Activated gamma-delta T cell treated with Interleukin-2 at 50 U/mL for 16 hours (primary cell): Measurements from ENCODE around the gene GSS.

Source experiments
- DNase-seq: peaks from one replicate; pipeline ENCODE4 v3.0.0-alpha.2; 2020

Gene GSS

DNA sequence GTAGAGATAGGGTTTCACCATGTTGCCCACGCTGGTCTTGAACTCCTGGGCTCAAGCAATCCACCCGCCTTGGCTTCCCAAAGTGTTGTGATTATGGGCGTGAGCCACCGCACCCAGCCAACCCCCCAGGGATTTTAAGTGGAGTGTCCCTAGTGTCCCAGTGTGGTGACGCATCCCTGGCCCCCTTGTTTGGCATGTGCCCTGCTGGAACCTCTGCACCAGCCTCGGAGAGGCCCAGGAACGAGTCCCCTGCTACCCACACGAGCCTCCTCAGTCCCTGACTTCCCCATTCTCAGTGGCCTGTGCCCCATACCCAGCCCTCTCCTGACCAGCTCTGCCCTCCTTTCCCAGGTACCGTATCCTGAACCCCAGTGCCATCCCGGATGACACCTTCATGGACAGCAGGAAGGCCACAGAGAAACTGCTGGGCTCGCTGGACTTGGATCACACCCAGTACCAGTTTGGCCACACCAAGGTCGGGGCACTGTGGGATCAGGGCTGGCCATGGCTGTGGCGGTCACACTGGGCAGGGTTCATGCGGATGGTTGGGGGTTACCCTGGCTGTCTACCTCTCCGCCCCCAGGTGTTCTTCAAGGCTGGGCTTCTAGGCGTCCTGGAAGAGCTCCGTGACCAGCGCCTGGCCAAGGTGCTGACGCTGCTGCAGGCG, 37.3 kb upstream of the GSS start:
- DNase-seq: no peak

- DNase-seq: no peak
Observed at GRCh38 chr20:34990661-34991214, 35.1 kb upstream of the GSS start.

DNA sequence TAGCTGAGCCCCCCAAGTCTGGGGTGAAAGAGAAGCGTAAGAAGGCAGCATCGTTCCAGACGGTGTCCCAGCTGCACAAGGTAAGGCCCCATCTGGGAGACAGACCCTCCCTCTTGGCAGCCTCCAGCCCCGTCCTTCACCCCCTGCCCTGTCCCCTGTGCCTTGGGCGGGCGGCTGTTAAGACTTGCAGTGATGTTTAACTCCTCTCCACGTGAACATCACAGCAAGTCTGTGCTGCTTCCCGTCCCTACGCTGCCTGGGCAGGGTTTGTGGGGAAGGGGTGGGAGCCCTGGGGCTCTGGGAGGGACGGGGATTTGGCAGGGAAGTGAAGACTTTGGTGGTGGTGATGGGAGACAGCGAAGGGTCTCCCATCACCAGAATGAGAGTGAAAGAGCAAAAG, 34.6 kb upstream of the GSS start:
- DNase-seq: no peak

DNA sequence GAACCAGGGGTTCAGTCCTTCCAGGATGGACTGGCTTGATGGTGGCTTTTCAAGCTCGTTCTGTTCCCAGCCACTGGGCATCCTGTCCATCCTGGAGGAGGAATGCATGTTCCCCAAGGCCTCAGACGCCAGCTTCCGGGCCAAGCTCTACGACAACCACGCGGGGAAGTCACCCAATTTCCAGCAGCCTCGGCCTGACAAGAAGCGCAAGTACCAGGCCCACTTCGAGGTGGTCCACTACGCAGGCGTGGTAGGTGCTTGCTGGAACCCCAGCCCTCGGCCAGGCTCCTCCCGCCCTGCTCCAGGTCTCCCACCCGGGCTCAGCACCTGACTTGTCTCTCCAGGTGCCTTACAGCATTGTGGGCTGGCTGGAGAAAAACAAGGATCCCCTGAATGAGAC, 34.1 kb upstream of the GSS start:
- DNase-seq: no peak

- no peak for DNase-seq
Observed at GRCh38 chr20:34989118-34989517, 33.5 kb upstream of the GSS start.

- DNase-seq: no peak
Observed at GRCh38 chr20:34988191-34988540, 32.6 kb upstream of the GSS start.

DNA sequence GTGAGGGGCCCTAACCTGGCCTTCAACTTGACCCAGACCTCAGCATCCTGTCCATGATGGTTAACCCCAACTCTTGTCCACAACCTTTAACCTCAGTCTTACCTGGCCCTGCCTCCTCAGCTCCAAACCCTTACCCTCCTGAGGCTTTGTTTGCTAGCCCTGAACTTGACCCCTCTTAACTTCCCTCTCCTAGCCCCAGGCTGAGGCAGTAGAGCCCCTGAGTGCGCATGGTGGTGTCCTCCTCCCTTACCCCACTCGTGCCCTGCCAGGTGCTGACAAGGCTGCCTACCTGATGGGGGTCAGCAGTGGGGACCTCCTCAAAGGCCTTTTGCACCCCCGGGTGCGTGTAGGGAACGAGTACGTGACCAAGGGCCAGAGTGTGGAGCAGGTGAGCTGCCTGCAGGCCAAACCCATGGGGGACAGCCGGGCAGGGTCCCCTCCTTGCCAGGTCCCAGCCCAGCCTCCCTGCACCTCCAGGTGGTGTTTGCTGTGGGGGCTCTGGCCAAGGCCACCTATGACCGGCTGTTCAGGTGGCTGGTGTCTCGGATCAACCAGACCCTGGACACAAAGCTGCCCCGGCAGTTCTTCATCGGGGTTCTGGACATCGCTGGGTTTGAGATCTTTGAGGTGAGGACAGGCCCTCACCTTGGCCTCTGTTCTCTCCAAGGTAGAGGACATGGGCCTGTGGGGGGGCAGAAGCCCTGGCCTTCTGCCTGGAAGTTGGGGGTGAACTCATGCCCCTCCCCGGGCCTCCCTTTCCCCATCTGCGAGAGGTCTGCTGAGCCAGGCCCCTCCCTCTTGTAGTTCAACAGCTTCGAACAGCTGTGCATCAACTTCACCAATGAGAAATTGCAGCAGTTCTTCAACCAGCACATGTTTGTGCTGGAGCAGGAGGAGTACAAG, 31.9 kb upstream of the GSS start:
- DNase-seq: no peak

- DNase-seq: no peak
Observed at GRCh38 chr20:34986311-34987287, 31.0 kb upstream of the GSS start.

DNA sequence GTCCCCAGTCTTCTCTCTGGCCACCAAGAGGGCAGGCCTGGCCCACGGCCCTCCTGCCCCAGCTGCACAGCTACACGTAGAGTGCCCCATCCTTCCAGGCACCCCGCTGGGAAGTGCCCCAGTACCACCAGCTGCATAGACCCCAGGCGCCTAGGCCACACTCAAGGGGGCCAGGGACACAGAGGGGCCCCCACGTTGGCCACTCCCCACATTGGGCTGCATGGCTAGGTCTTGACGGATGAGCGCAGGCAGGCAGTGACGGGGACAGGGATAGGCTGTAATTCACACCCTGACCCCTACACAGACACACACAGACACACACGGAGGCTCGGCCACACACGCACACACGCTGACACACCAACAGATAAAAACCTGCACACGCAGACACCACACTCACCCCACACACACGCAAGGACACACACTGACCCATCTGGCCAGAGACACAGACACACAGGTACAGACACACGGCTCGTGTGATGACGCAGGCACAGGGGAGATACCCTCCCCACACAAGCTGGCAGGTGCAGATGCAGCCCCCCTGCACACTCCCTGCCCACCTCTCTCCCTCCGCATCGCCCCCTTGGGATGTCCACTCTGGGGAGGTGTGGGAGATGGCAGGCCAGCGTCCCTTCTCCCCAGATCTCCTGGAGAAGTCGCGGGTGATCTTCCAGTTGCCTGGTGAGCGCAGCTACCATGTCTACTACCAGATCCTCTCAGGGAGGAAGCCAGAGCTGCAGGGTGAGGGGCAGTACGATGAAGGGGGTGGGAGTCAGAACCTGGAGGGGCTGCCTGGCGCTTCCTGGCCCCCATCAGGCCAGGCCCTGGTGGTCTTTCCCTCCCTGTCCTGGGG, 30.1 kb upstream of the GSS start:
- DNase-seq: no peak

DNA sequence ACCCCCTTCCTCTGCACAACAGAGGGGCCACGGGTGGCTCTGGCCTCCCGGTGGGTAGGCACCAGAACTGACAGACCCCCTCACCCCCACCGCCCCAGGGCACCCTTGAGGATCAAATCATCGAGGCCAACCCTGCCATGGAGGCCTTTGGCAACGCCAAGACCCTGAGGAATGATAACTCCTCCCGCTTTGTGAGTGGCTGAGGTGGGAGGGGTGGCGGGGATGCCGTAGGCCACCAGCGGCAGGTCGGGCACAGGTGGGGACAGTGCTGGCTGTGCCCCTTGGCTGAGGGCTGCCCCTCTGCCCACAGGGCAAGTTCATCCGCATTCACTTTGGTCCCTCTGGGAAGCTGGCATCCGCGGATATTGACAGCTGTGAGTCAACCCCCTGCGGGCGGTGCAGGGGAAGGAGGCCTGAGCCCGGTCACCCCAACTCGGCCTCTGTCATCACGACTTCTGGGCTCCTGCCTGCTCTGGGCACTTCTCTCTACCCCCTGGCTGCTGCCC, 29.2 kb upstream of the GSS start:
- no peak for DNase-seq

GRCh38 chr20:34983995-34984735, 28.6 kb upstream of the GSS start:
- no peak for DNase-seq

DNA sequence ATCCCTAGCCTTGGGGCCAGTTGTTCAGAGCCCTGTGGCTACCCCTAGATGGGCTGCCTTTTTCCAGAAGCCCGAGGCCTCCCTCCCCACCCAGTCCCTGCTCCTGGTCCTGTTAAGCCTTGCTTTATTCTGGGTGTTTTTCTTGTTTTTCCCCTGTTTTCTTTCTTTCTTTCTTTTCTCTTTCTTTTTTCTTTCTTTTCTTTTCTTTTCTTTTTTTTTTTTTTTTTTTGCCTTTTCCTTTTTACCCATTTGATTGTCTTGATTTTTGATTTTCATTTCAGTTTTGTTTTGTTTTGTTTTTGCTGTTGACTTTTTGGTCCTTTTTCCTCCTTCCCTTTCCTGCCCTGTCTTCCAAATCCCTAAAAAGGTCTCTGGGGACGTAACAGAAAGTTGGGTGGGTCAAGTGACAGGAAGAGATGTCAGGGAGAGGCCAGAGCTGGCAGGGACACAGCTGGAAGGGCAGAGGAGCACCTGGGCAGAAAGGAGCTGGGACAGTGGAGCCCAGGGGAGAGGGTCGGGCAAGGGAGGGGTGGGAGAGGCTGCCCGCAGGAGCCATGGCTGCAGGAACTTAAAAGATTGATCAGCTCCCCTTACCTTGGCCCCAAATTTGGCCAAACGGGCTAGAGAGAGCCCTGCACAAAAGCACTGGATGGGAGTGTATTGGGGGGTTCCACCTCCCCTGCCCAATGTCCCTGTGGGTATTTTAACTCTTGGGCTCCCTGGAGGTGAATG, 27.6 kb upstream of the GSS start:
- no peak for DNase-seq

GRCh38 chr20:34982270-34983088, 26.9 kb upstream of the GSS start:
- DNase-seq: no peak

DNA sequence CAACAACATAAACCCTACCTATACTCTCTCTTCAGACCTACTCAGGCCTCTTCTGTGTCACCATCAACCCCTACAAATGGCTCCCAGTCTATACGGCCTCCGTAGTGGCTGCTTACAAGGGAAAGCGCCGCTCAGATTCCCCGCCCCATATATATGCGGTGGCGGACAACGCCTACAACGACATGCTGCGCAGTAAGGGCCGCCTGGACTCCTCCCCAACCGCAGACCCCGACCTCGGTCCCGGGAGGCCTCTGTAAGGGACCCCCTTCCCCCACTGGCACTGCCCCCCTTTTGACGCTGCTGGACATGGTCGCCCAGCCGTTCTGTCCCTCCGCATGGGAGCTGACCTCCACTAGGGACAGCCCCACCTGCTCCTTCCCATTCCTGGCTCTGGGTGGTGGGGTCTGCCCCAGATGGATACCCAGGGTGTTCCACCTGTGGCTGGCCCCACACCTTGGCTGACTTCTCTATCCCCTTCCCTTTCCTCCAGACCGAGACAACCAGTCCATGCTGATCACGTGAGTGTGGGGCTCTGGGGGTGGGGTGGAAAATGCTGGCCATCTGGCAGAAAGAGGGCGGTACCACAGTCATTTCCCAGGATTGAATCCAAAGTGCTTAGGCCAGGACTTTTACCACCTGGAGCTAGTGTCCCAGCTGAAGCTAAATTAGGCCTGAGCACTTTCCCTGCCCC, 25.1 kb upstream of the GSS start:
- no peak for DNase-seq

- no peak for DNase-seq
Observed at GRCh38 chr20:34979366-34980153, 24.0 kb upstream of the GSS start.

GRCh38 chr20:34978092-34978744, 22.6 kb upstream of the GSS start:
- DNase-seq: no peak

DNA sequence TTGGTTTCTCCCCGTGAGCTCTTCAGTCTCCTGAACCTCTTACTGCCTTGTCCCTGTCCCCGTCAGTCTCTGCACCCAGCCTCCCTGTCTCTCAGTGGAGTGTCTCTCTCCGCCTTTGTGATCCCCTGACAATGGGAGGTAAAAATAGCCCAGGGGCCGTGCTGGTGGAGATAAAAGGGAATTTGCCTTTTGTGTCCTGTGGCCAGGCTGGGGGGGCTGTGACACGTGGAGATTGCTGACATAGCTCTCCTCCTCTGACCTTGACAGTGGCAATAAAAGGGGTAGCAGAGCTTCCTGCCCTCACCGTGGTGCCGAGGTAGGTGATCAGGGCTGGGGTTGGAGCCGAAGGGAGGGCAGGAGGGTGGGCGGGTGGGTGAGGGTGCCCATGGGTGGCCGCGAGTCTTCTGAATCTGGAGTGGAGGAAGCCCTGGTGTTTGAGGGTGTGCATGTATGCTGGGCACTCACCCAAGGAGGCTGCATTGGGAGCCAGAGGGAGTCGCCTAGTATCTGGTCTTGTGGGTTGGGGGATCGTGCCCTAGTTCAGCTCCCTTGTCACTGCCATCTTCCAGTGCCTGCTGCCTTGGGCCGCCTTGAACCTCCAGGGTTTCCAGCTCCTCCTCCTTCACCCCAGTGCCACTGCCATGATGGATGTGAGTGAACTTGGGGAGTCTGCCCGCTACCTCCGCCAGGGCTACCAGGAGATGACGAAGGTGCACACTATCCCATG, 21.9 kb upstream of the GSS start:
- no peak for DNase-seq
